ENCODE measurements around the gene SCML2.
"Not testable (repeated sequence)": the region's sequence is repeated elsewhere in the genome, so short reads cannot be mapped to it uniquely, and the experiment has no call there.

SCML2 gene

DNA sequence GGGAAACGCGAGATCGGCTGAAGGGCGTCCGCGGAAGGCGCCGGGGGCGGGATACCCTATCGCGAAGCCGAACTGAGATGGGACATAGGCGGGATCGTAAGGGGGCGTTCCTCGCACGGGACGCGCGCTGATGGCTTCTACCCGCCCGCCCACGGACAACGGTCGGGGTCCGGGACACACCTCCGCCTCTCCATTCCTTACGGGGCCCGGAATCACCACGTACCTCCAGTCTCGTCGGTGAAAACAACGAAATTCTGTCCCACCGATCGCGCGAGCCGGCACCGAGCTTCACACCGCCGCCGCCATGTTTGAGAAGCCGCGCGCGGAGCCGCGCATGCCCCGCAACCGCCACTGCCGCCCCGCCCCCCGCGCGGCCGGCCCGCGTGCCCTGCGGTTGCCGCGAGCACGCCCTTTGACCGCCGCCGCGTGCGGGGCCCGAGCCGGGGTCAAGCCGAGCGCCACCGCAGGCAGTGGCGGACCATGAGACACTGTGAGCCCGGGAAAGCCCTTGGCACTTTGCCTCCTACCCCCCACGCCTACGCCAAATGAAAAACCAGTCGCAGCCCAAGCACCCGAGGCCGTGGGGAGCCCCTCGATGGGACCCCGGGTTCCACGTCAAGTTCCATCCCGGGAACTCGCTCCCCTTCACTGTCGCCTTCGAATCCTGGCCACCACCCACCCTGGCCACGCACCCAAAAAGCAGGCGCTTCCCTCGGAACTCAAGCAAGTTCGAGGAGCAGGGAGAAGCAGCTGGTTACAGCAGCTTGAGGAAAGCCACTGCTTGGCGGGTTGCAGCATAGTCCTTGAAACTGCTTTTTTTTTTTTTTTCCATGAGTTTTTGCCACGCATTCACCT is at the start of gene SCML2:
Gene SCML2, minus strand, starts transcription at position 320 of the 855 bp plus-strand sequence. CDS start 20,617 bp downstream, outside the sequence.
- DNase-seq (ENCODE audit: low read depth): peak; percentile 17

DNA sequence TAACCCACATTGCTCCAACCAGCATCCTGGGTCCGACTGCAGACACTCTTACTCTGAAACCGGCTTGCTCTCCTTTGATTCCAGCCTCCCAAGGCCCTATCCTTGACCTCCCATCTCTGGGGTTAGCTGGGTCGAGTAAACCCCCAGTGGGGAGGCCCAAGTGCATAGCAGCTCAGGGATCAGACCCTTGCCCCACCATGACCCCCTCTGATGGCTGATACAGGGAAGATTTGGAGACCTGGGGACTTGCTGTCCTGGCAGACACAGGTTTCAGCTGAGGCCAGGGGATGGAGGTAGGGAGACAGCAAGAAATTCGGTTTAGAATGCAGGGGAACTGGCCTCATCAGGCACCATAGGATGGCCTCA is 47.3 kb upstream of the SCML2 start:
- no peak for DNase-seq (ENCODE audit: low read depth)

DNA sequence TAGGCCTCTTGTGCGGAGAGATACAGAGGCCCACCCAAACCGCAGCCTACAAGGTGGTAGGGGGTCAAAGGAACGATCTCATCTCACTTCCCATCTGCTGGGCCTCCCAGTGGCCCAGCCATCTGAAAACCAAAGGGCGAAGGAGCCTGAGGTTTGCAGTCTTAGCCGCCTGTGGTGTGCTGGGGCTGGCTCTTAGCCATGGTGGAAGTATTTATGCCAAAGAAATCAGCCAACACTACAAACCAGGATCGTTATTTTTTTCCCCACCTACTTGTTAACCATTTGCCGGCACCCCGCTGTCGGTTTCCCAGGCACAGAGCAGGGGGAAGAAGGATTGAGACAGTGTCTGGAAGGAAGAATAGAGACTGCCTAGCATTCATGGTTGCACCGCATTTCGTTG is 40.0 kb upstream of the SCML2 start:
- no peak for DNase-seq (ENCODE audit: low read depth)

DNA sequence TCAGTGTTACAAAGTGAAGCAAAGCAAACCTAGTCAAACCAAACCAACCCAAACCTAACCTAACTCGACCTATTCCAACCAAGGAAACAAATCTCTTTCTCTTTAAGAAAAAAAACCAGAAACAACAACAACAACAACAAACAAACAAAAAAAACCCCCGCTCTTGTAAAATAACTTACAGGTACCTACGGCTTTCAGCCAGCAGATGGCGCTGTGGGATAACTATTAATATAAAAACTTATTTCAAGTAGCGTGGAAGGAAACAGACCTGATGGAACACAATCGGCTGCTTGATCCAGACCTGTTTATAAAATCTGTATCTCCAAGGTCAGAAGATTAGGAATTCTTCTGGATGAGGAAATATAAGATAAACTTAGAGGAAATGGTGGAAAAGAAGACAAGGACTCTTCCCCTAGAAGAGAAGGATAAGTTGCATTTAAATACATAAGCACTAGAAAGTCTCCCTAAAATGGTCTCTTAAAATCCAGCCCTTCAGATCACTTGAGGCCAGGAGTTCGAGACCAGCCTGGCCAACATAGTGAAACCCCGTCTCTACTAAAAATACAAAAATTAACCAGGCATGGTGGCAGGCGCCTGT is 36.6 kb upstream of the SCML2 start:
- peak; percentile 19 for DNase-seq (ENCODE audit: low read depth)

DNA sequence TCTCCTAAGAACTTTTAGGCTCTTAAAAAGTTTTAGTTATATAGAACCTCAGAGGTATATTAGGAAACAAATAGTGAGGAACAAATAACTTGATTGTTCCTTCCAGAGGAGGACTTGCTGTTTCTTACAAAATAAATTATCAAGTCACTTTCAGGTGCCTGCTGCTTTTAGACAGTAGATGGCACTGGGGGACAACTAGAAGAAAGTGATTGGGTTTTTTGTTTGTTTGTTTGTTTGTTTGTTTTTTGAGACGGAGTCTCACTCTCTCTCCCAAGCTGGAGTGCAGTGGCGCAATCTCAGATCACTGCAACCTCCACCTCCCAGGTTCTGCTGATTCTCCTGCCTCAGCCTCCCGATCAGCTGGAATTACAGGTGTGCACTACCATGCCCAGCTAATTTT is 35.5 kb upstream of the SCML2 start:
- no peak for DNase-seq (ENCODE audit: low read depth)

DNA sequence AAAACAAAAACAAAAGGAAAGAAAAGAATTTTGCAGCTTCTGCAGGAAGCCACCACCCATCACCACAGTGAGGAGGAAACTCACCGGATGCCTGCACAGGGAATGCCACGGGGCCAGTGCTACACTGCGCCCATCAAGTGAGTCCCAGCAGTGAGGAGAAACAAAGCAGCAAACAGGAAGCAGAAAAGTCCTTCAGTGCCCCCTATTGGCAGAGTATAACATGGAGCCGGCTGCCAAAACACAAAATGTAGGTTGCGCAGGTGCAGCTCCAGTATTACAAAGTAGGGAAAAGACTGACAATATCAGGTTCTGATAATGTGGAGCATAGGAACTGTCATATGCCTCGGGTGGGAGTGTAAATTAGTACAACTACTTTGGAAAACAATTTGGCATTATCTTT is 23.3 kb upstream of the SCML2 start:
- no peak for DNase-seq (ENCODE audit: low read depth)

DNA sequence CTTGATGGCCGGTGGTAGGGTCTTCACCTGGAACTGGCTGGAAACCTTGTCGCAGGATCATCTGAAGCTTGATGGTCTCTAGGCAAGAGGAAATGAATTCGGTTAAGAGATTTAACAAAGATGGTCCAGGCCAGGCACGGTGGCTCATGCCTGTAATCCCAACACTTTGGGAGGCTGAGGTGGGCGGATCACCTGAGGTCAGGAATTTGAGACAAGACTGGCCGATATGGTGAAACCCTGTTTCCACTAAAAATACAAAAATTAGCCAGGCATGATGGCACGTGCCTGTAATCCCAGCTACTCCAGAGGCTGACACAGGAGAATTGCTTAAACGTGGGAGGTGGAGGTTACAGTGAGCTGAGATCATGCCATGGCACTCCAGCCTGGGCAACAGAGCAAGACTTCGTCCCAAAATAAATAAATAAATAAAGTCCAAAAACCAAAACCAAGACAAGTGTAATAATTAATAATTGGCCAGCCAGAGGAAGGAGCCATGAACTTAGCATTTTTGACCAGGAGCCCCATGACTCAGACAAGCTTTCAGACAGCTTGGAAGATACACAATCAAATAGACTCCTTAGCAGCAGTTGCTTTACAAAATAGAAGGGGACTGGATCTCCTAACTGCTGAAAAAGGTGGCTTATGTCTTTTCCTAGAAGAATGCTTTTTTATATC is 20.8 kb upstream of the SCML2 start:
- DNase-seq (ENCODE audit: low read depth): not testable (repeated sequence)

DNA sequence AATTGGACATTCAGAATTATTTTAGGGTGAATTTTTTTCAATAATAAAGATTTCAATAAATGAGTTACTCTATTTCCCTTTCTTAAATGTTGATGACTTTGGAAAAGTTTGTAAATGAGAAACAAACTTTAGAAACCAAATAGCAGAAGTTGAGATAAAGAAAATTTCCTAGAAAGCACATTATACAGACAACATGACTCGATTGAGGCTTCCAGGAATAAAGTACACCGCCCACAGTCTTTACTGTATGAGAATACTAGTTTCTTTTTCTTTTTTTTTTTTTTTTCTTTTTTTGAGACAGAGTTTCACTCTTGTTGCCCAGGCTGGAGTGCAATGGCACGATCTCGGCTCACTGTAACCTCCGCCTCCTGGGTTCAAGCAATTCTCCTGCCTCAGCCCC is 14.6 kb upstream of the SCML2 start:
- DNase-seq (ENCODE audit: low read depth): not testable (repeated sequence)

DNA sequence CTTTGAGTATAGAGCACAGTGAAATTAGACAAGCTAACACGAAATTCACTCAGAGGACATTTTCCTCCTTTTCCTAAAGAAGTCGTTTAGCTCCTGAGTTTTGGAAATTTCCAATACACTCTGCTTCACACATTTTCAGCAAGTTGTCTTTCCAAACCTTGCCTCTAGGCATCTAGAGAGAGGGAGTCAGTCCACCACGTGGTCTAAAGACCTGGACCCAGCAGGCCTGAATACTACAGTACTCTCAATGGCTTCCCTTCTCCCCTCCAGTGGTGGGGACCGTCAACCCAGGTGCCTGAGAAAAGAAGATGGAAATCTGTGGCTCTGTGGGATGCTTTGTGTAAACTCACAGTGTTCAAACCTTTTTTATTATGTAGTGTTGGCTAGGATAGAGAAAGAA is 13.9 kb upstream of the SCML2 start:
- no peak for DNase-seq (ENCODE audit: low read depth)

DNA sequence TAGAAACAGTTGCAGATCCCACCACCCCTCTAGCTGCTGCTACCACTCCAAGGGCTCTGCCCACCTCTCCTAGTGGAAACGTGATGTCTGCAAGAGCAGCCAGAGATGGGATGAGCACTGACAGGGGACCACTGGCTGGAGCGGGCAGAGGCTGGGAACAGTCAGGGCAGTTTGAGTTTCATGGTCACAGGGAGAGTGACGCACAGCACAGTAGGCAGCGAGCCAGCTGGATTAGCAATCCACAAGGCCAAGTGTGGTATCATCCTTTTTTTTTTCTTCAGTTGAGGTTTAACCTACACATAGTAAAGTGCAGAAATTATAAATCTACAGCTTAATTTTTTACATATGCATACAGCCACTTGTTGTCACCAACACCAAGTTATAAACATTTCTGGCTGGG is 6.4 kb upstream of the SCML2 start:
- no peak for DNase-seq (ENCODE audit: low read depth)

DNA sequence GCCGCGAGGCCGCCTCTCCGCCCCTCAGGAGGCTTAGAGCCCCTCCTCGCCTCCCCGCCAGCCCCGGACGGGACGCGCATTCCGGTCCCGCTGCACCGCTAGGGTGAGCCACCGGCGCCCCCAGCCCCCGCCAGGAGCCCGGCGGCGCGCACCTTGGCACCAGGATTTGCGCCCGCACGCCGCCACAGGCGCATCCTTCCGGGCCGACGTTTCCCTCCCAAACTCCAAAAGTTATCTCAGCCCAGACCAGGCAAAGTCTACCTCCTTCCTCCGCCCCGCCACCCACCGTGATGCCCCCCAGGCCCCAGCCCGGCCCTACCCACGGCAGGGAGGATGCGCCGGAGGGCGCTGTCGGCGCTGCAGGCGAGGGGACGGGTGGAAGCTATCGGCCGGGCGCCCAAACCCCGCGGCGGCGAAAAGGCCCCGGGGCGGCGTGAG is 538 bp downstream of the SCML2 start:
- no peak for DNase-seq (ENCODE audit: low read depth)

DNA sequence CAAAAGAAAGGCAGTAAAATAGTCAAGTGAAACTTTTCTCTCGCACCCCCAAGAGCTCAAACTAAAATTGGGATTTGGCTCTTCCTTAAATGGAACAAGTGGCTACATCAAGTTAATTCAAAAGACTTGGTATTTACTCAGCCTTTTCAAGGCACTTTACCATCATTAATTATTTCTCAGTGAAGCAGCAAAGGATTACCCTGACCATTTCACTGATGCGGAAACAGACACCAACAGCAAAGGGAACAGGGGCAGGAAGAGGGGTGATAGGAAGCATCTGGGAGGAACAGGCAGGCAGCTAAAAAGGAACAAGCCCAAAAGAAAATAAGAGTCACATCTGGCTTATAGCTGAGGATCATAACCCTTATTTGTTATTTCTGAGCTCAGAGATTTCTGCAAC is 2.7 kb downstream of the SCML2 start:
- DNase-seq (ENCODE audit: low read depth): no peak

DNA sequence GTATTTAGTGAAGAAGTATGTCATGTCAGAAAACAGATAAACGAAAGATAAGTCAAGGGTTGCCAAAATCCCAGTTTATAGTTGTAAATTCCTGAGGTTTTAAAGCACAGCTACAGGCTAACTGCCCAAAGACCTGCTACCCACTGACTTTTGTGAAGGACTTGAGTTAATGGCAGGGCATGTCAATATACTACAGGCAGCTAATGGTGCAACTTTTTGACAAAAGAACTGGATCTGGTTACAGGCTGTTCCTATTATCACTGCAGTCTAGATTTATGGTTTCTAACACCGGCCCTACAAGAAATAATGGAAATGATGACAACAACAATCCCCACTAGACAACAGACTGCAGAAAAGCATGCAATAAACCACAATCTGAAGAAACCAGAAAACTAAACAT is 6.4 kb downstream of the SCML2 start:
- DNase-seq (ENCODE audit: low read depth): no peak

DNA sequence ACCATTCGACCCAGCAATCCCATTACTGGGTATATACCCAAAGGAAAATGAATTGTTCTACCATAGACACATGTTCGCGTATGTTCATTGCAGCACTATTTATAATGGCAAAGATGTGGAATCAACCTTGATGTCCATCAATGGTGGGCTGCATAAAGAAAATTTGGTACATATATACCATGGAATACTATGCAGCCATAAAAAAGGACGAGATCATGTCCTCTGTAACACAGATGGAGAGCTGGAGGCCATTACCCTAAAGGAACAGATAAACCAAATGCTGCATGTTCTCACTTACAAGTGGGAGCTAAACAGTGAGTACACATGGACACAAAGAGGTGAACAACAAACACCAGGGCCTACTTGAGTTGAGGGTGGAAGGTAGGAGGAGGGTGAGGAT is 45.1 kb downstream of the SCML2 start:
- DNase-seq (ENCODE audit: low read depth): no peak

DNA sequence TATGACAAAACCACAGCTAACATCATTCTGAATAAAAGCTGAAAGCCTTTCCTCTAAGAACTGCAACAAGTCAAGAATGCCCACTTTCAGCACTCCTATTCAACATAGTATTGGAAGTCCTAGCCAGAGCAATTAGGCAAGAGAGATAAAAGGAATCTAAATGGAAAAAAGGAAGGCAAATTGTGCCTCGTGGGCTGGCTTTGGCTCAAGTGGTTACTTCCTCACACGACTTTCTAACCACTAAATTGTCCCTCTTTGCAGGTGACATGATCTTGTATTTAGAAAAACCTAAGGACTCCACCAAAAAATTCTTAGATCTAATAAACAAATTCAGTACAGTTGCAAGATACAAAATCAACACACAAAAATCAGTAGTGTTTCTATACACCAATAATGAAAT is 57.2 kb downstream of the SCML2 start:
- no peak for DNase-seq (ENCODE audit: low read depth)

DNA sequence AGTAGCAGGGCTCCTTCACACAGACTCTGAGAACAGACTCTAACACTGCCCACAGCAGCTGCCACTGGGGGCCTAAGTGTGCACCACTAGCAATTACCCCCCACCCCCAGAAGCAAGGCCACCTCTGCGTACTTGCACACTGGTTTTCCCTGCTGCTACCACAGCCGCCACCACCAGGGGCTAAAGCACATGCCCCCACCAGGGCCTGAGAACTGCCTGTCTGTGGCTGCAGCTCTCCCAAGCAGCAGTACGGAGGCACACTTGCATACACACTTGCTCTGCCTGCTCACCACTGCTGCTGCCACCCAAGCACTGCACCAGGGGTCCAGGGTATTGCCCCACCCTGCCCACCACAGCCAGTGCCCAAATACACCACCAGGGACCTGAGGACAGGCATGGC is 59.6 kb downstream of the SCML2 start:
- no peak for DNase-seq (ENCODE audit: low read depth)

DNA sequence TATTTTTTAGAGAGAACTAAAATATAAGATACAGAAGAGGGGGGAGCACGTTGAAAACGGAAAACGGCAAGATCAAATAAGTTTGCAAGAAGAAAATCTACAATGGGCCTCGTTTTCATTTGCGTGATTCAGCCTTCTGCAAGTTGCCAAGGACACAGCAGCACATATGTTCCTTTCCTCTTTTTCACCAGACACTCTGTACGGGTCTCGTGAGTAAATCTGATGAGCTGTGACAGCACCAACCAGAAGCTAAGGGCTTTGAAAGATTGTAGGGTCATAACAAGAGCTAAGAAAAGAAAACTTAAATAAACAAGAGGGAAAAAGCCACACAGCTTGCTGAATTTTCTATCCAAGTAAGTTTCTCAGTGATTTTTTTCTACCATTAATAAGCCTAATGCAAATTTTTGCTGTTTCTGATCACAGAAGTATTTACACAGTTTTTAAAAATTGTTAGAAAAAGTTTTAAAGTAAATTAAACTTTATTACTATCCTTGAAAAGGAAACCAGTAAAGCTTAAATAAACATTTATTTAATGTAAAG is 63.4 kb downstream of the SCML2 start:
- DNase-seq (ENCODE audit: low read depth): no peak

DNA sequence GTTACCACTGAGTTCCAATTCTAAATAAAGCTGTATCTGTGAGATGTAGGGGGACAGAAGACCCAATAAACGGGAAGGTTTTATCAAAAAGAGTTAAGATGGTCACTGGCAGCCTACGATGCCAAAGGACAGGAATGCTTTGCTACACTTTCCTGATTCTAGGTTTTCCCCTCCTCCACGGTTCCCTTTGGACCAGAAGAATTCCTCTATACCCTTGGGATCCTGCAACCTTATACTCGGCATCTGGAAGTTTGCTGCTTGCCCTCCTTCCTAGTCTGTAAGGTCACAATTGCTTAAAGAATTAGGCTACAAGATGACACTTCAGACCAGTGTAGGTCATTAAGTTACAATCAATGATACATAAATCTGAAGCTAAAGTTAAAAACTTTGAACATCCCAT is 64.3 kb downstream of the SCML2 start:
- no peak for DNase-seq (ENCODE audit: low read depth)

DNA sequence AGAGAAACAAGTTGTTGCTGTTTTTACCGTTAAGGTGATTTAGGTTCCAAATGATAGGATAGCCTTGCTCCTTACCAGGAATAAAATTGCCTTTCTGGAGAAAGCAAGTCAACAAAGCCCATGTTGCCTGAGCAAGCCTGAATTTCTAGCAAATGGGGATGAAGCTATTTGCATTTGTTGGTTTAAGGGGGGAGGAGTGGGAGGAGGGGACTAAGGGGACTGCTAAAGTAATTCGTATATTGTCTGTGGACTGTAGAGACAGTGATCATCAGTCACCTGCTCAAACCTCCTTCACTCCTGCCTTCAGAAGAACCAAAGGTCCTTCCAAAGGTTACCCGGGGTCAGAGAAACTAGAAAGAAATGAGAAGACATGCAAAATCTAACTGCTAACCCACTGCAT is 65.8 kb downstream of the SCML2 start:
- DNase-seq (ENCODE audit: low read depth): no peak

DNA sequence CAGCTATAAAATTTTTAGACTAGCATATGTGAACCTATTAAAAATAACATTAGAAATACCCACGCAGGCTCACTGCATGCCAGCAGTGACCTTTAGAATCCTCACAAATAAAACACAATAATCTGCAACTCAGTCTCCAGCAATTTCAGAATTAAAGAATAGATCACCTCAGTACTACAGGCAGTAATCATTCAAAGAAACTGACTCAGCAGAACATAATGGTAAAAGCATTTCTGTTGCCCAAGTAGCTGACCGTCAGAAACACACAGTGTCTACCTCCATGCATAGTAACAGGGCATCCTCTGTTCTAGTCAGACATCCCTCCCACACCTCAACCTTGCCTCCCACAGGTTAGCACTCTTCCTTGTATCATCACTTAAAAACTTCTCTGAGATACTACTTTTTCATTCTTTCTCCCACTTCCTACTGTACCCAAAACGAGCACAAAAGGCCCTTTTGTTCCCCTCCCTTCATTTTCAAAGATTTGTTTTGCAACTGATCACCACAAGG is 68.1 kb downstream of the SCML2 start:
- no peak for DNase-seq (ENCODE audit: low read depth)

DNA sequence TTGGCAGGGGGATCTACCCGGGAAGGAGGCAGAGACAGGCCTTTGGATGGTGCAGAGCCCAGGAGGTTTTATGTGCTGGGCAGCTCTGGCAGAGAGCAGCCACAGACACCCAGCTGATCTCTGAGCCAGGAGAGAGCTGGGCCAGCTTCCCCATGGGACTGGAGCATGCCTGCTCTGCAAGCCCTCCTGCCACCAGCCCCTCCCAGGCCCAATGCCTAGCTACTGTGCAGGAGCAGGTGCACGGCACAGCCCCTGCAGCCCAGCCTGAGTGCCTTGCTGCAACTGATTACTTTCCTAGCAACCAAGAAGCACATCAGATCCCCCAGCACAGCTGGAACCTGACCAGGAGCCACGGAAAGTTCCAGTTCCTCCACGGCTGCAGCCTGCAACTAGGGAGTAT is 76.0 kb downstream of the SCML2 start:
- DNase-seq (ENCODE audit: low read depth): no peak

DNA sequence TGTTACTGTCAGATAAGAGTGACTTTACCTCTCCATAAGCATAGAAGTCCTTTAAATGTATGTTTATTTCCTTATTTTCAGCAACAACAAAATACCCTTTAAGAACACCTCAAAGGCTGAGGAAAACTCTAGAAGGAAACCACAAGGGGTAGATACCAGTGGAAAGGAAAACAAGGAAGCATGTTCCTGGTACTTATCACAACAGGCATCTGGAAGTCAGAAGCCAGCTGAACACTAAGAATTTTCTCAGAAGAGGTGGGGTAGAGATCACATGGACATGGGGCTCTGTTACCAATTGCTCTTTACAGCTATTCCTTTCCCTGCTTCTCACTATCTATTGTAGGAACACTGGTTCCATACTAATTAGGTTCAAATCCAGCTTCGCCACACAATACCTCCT is 82.3 kb downstream of the SCML2 start:
- no peak for DNase-seq (ENCODE audit: low read depth)

DNA sequence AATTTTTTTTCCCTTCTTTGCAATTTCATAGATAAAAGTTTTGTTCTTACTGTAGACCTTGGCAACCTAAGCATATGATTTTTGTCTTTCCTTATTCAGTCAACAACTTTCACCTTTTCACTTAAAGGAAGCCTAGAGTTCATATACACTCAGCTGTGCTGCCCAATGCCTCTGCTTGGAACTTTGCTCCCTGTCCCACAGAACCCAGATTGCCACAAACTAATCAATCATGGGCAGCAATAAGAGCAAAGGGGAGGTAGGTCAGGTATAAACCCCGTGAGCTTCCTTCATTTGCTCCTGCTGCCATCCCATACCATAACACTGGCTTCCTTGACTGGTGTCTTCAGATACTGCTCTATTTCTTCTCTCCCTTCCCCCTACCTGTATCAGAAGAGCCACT is 82.8 kb downstream of the SCML2 start:
- DNase-seq (ENCODE audit: low read depth): no peak

Measured in stimulated activated CD8-positive, alpha-beta memory T cell treated with anti-CD3 and anti-CD28 coated beads, Interleukin-15, amount 100 ng/mL, for 24 hours (primary cell).